ENCODE measurements around the gene ZNF780A. TPM values are rescaled to one million over a fixed set of nuclear protein-coding genes. Genes with fewer than 3 reads are reported as not detected.

Gene ZNF780A
- total and polyA plus RNA-seq, 2 experiments from 2014 or later: 12.3 to 15.0 TPM

GRCh38 chr19:40103600-40103999 lies 12.9 kb upstream of the ZNF780A start (continued):
- TF ChIP-seq REST (IDR thresholded peaks at IDR 0.05; ENCODE audit: unreplicated experiment) (no peak), STAT1 (IDR thresholded peaks at IDR 0.05; ENCODE audit: unreplicated experiment) (no peak), EZH2 (IDR thresholded peaks at IDR 0.05; ENCODE audit: low read depth, unreplicated experiment) (no peak), EZH2phosphoT487 (IDR thresholded peaks at IDR 0.05; ENCODE audit: unreplicated experiment) (no peak), ZNF462 (CRISPR knock-in tag; IDR thresholded peaks at IDR 0.05) (no peak)

GRCh38 chr19:40101813-40102212 lies 11.1 kb upstream of the ZNF780A start:
- no peaks in the 10 kb centered on the region for H3K36me3 Mint-ChIP-seq (ENCODE audit: low read depth)
- TF ChIP-seq EZH2phosphoT487 (IDR thresholded peaks at IDR 0.05; ENCODE audit: unreplicated experiment) (no peak), JUNB (IDR thresholded peaks at IDR 0.05; ENCODE audit: unreplicated experiment) (no peak), CREB1 (CRISPR knock-in tag; IDR thresholded peaks at IDR 0.05; ENCODE audit: low read depth) (no peak), REST (IDR thresholded peaks at IDR 0.05; ENCODE audit: unreplicated experiment) (no peak), ZNF331 (CRISPR knock-in tag; IDR thresholded peaks at IDR 0.05; ENCODE audit: low read depth) (no peak), ZNF114 (CRISPR knock-in tag; IDR thresholded peaks at IDR 0.05) (no peak), ETS1 (IDR thresholded peaks at IDR 0.05) (no peak)

More at GRCh38 chr19:40101813-40102212, 11.1 kb upstream of the ZNF780A start:
- Histone ChIP-seq H3K79me2 (replicated peaks; ENCODE audit: insufficient read depth) (no peaks in the 10 kb centered on the region), H3K27me3 (ENCODE audit: insufficient read depth) (no peaks in the 10 kb centered on the region), H3F3A (replicated peaks; ENCODE audit: low read depth) (no peaks in the 10 kb centered on the region), H3K4me3 (no peak overlapping the region), H2AFZ (no peak overlapping the region), H3K27ac (ENCODE audit: low read depth) (no peak overlapping the region), H3K4me2 (no peak overlapping the region), H3K9me2 (ENCODE audit: insufficient read depth) (peaks cover 2% of the 10 kb centered on the region), H3K36me3 (ENCODE audit: insufficient read depth) (no peaks in the 10 kb centered on the region), H4K20me1 (replicated peaks; ENCODE audit: insufficient read depth) (no peaks in the 10 kb centered on the region), H3K4me1 (ENCODE audit: insufficient read depth) (no peaks in the 10 kb centered on the region)
- Mint-ChIP-seq H3K27ac (no peak overlapping the region), H3K4me3 (no peak overlapping the region), H3K4me1 (no peaks in the 10 kb centered on the region), H3K9me3 (peaks cover 12% of the 10 kb centered on the region), H3K27me3 (ENCODE audit: insufficient read depth, low read depth, poor library complexity) (no peaks in the 10 kb centered on the region)
- DNase-seq (ENCODE audit: low spot score) (no peak), ATAC-seq (no peak)
